ENCODE data around the gene CEP70. TPM values are rescaled to one million over a fixed set of nuclear protein-coding genes. Genes with fewer than 3 reads are reported as not detected.

The CEP70 gene
- total and polyA plus RNA-seq, 2 of the 13 experiments (the other 11 are each of a cell fraction or from before 2014, with no cell fraction given): 4.0 to 22.3 TPM

DNA sequence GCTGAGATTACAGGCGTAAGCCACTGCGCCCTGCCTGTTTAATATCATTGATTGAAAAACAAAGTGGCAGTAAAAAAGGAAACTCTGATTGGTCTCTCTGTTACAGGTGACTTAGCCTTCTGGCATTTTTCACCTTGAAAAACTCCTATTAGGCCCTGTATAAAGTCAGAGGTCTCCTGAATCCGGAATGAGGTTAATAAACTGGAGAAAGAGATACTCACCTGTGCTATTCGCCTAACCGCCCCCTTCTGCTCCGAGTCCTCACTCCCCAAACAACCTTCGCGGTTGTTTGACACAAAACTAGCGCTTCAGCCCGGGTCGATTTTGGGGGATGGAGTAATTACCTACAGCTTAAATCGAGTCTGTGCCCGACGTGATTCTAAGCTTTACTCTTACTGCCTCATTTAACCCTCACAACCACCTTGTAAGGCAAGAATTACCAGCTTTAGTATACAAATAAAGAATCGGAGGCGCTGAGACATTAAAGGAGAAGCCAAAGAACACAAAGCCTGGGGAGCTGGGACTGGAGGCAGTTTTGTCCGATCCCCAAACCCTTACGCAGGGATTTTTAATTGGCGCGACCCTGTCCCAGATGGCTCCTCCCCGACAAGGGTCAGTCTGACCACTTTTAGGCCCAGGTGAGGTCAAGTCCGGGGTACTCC, 441 bp downstream of the CEP70 start (continued):
- TF ChIP-seq, protein P1, sequence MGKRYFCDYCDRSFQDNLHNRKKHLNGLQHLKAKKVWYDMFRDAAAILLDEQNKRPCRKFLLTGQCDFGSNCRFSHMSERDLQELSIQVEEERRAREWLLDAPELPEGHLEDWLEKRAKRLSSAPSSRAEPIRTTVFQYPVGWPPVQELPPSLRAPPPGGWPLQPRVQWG (CRISPR knock-in tag; IDR thresholded peaks at IDR 0.05; ENCODE audit: borderline replicate concordance, low read depth): no peak
- TF ChIP-seq ZNF549 (CRISPR knock-in tag; IDR thresholded peaks at IDR 0.05) (no peak), ISL2 (CRISPR knock-in tag; IDR thresholded peaks at IDR 0.05) (no peak), ZNF3 (CRISPR knock-in tag; IDR thresholded peaks at IDR 0.05) (no peak), KLF16 (CRISPR knock-in tag; IDR thresholded peaks at IDR 0.05) (no peak), GFI1 (CRISPR knock-in tag; IDR thresholded peaks at IDR 0.05; ENCODE audit: borderline replicate concordance) (peak; percentile 42; the same call in 1 of the 2 replicates), RARA (CRISPR knock-in tag; IDR thresholded peaks at IDR 0.05) (no peak), DR1 (CRISPR knock-in tag; IDR thresholded peaks at IDR 0.05) (no peak), SRSF4 (IDR thresholded peaks at IDR 0.05; ENCODE audit: low read depth, low read length, poor library complexity, severe bottlenecking) (no peak), MAF1 (CRISPR knock-in tag; IDR thresholded peaks at IDR 0.05; ENCODE audit: borderline replicate concordance) (no peak), NPAS2 (CRISPR knock-in tag; IDR thresholded peaks at IDR 0.05; ENCODE audit: borderline replicate concordance) (no peak), ARNT (IDR thresholded peaks at IDR 0.05) (no peak), SP5 (CRISPR knock-in tag; IDR thresholded peaks at IDR 0.05; ENCODE audit: borderline replicate concordance, low read depth) (no peak), HES4 (CRISPR knock-in tag; IDR thresholded peaks at IDR 0.05; ENCODE audit: borderline replicate concordance) (0 out of 2 replicates have a peak, but pooled peaks have one; percentile 38), ZNF569 (CRISPR knock-in tag; IDR thresholded peaks at IDR 0.05; ENCODE audit: borderline replicate concordance) (0 out of 2 replicates have a peak, but pooled peaks have one; percentile 2), ZNF615 (CRISPR knock-in tag; IDR thresholded peaks at IDR 0.05; ENCODE audit: borderline replicate concordance) (no peak)
- TF ChIP-seq, protein P2, sequence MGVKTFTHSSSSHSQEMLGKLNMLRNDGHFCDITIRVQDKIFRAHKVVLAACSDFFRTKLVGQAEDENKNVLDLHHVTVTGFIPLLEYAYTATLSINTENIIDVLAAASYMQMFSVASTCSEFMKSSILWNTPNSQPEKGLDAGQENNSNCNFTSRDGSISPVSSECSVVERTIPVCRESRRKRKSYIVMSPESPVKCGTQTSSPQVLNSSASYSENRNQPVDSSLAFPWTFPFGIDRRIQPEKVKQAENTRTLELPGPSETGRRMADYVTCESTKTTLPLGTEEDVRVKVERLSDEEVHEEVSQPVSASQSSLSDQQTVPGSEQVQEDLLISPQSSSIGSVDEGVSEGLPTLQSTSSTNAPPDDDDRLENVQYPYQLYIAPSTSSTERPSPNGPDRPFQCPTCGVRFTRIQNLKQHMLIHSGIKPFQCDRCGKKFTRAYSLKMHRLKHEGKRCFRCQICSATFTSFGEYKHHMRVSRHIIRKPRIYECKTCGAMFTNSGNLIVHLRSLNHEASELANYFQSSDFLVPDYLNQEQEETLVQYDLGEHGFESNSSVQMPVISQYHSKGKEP (CRISPR knock-in tag; IDR thresholded peaks at IDR 0.05): no peak
- TF ChIP-seq, protein P3, sequence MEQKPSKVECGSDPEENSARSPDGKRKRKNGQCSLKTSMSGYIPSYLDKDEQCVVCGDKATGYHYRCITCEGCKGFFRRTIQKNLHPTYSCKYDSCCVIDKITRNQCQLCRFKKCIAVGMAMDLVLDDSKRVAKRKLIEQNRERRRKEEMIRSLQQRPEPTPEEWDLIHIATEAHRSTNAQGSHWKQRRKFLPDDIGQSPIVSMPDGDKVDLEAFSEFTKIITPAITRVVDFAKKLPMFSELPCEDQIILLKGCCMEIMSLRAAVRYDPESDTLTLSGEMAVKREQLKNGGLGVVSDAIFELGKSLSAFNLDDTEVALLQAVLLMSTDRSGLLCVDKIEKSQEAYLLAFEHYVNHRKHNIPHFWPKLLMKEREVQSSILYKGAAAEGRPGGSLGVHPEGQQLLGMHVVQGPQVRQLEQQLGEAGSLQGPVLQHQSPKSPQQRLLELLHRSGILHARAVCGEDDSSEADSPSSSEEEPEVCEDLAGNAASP (CRISPR knock-in tag; IDR thresholded peaks at IDR 0.05; ENCODE audit: borderline replicate concordance): no peak
- TF ChIP-seq, protein P4, sequence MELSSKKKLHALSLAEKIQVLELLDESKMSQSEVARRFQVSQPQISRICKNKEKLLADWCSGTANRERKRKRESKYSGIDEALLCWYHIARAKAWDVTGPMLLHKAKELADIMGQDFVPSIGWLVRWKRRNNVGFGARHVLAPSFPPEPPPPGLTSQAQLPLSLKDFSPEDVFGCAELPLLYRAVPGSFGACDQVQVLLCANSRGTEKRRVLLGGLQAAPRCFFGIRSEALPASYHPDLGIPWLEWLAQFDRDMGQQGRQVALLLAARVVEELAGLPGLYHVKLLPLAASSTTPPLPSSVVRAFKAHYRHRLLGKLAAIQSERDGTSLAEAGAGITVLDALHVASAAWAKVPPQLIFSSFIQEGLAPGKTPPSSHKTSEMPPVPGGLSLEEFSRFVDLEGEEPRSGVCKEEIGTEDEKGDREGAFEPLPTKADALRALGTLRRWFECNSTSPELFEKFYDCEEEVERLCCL (CRISPR knock-in tag; IDR thresholded peaks at IDR 0.05; ENCODE audit: borderline replicate concordance): no peak
- TF ChIP-seq, protein P5, sequence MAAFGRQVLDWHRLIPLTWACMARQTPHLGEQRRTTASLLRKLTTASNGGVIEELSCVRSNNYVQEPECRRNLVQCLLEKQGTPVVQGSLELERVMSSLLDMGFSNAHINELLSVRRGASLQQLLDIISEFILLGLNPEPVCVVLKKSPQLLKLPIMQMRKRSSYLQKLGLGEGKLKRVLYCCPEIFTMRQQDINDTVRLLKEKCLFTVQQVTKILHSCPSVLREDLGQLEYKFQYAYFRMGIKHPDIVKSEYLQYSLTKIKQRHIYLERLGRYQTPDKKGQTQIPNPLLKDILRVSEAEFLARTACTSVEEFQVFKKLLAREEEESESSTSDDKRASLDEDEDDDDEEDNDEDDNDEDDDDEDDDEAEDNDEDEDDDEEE (CRISPR knock-in tag; IDR thresholded peaks at IDR 0.05): peak; percentile 49; the same call in 1 of the 2 replicates
